Erythroblast (primary cell): ENCODE data around the gene ALPI.

Experiments used
- GATA1 ChIP-seq: IDR thresholded peaks from 2 replicates; pipeline ENCODE4 v1.6.1; 2011; ENCODE audit warnings: low read depth, mild to moderate bottlenecking, control low read depth, low read length, moderate library complexity
- POLR2A ChIP-seq: IDR thresholded peaks from 2 replicates; pipeline ENCODE4 v1.6.1; 2011; ENCODE audit warnings: mild to moderate bottlenecking, low read length

DNA sequence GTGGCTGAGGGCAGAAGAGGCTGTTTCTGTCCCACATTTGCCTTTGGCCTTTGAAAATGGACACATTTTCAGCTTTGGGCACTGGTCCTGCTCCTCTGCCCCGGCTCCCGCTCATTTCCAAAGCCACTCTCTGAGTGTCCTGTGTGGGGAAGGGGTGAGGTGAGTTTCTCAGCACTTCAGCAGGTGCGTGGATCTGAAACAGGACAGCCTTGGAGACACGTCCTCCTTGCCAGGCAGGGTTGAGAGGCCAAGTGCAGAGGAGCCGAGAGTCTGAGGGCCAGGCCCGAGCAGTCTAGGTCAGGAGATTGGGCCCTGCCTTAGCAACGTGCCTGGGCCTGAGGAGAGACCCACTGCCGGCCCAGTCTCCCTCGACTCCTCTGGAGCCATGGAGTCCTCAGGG is 21.9 kb upstream of the ALPI start:
- TF ChIP-seq POLR2A (no peak), GATA1 (no peak)
